OCI-LY7 (cell line): ENCODE results near the gene SEZ6L. TPM values are rescaled to one million over a fixed set of nuclear protein-coding genes. Genes with fewer than 3 reads are reported as not detected.
A peak's percentile ranks its signal among the peaks of the same experiment; 100 is the strongest.

Experiments
- BruUV-seq: library from RNA; stranded (reverse); fragments of 400-500 nt; replicated peaks from 2 replicates; lab custom pipeline; 2021; lab: Mats Ljungman, UMichigan
- CTCF ChIA-PET: fragments of 300-600 bp; sonication (Branson Sonifier 250); formaldehyde crosslinking; loops from one replicate; lab custom pipeline; 2022; ENCODE audit warnings: antibody characterized with exemption; ENCODE audit not compliant: unreplicated experiment; lab: Charles Lee
- POLR2A ChIA-PET: fragments of 300-600 bp; sonication (Branson Sonifier 250); formaldehyde crosslinking; loops from one replicate; lab custom pipeline; 2022; ENCODE audit warnings: antibody characterized with exemption; lab: Charles Lee
- DNase-seq: peaks from one replicate; pipeline ENCODE4 v3.0.0-alpha.2; 2015; ENCODE audit warnings: low spot score
- H2AFZ ChIP-seq: fragments of 200-600 bp; sonication (generic), shearing (Covaris generic); 2 replicates; pipeline ENCODE4 v1.6.1; 2014; ENCODE audit warnings: mild to moderate bottlenecking, antibody characterized with exemption, low read length, moderate library complexity
- H3K27ac ChIP-seq: fragments of 200-600 bp; sonication (generic); 2 replicates; pipeline ENCODE4 v1.5.1; 2014; ENCODE audit warnings: mixed run types, low read depth, mild to moderate bottlenecking, moderate library complexity, low read length, inconsistent platforms; ENCODE audit not compliant: poor library complexity, severe bottlenecking
- H3K36me3 ChIP-seq: fragments of 200-600 bp; sonication (generic); 2 replicates; pipeline ENCODE4 v1.6.1; 2014; ENCODE audit warnings: mild to moderate bottlenecking, antibody characterized with exemption, low read length, moderate library complexity, mixed read lengths; ENCODE audit not compliant: insufficient read depth
- H3K4me1 ChIP-seq: fragments of 200-600 bp; sonication (generic); 2 replicates; pipeline ENCODE4 v1.5.1; 2014; ENCODE audit warnings: mild to moderate bottlenecking, low read length; ENCODE audit not compliant: insufficient read depth, poor library complexity, severe bottlenecking
- H3K4me2 ChIP-seq: fragments of 200-600 bp; sonication (generic); 2 replicates; pipeline ENCODE4 v1.6.1; 2014; ENCODE audit warnings: mild to moderate bottlenecking, low read length
- H3K4me3 ChIP-seq: fragments of 200-600 bp; sonication (generic); 2 replicates; pipeline ENCODE4 v1.5.1; 2014; ENCODE audit warnings: mild to moderate bottlenecking, low read depth, low read length; ENCODE audit not compliant: poor library complexity, severe bottlenecking
- H3K79me2 ChIP-seq: fragments of 200-600 bp; sonication (generic); 2 replicates; pipeline ENCODE4 v1.6.1; 2016; ENCODE audit warnings: low read depth, mild to moderate bottlenecking, low read length, moderate library complexity, mixed read lengths; ENCODE audit not compliant: insufficient read depth
- H3K9me2 ChIP-seq: fragments of 200-600 bp; sonication (generic); 2 replicates; pipeline ENCODE4 v1.6.1; 2016; ENCODE audit warnings: mild to moderate bottlenecking, low read length, mixed read lengths; ENCODE audit not compliant: insufficient read depth
- H3K9me3 ChIP-seq: fragments of 200-600 bp; sonication (generic); 2 replicates; pipeline ENCODE4 v1.6.1; 2014; ENCODE audit warnings: mild to moderate bottlenecking, mixed run types, low read length, mixed read lengths
- H4K20me1 ChIP-seq: fragments of 200-600 bp; sonication (generic); 2 replicates; pipeline ENCODE4 v1.6.1; 2014; ENCODE audit warnings: mild to moderate bottlenecking, antibody characterized with exemption, low read length, moderate library complexity, mixed read lengths; ENCODE audit not compliant: insufficient read depth
- CTCF ChIP-seq: fragments of 200-600 bp; sonication (generic); conservative IDR thresholded peaks from 2 replicates; pipeline ENCODE4 v1.5.1; 2014; ENCODE audit warnings: mild to moderate bottlenecking, antibody characterized with exemption, low read length, moderate library complexity, mixed read lengths
- EZH2phosphoT487 ChIP-seq: fragments of 200-600 bp; sonication (generic); IDR thresholded peaks from 2 replicates; pipeline ENCODE4 v1.6.1; 2018; ENCODE audit warnings: low read depth, borderline replicate concordance, mild to moderate bottlenecking, mixed run types, antibody characterized with exemption, low read length, moderate library complexity, mixed read lengths
- intact Hi-C: fragments of 100-400 bp; cut with micrococcal nuclease; formaldehyde crosslinking; loops from one replicate; pipeline ENCODE4 v1.10.0; 2022; ENCODE audit not compliant: unreplicated experiment
- total RNA-seq, 2 experiments: library from RNA; depleted of rRNA in 1 of 2; stranded (reverse); fragments of >200 nt in 1 of 2; shearing (Covaris generic) in 1 of 2; gene quantifications; 2 replicates each; pipeline ENCODE4 v1.2.3, GENCODE V29; 2014 to 2022

SEZ6L gene
- total RNA-seq, 2 experiments from 2014 or later = not detected

GRCh38 chr22:26246552-26246951 is 77.3 kb downstream of the SEZ6L start:
- ChIA-PET POLR2A (no interaction called here), CTCF (no interaction called here)
- Histone ChIP-seq H3K79me2 (no peaks in the 10 kb centered on the region), H4K20me1 (no peaks in the 10 kb centered on the region), H3K9me2 (no peaks in the 10 kb centered on the region), H3K36me3 (no peaks in the 10 kb centered on the region), H3K27ac (no peak overlapping the region), H3K4me3 (no peak overlapping the region), H3K4me1 (no peaks in the 10 kb centered on the region), H3K9me3 (no peaks in the 10 kb centered on the region), H2AFZ (no peak overlapping the region), H3K4me2 (no peak overlapping the region)
- DNase-seq = no peak
- no TSS peak for BruUV-seq
- intact Hi-C loops = no loop called here
- TF ChIP-seq CTCF (no peak), EZH2phosphoT487 (no peak)

- no peak overlapping the region for H3K4me2 ChIP-seq
- no peak overlapping the region for H2AFZ ChIP-seq
- no peaks in the 10 kb centered on the region for H3K9me3 ChIP-seq
- H3K27ac ChIP-seq = no peak overlapping the region
- H3K36me3 ChIP-seq = no peaks in the 10 kb centered on the region
- no TSS peak for BruUV-seq
- POLR2A ChIA-PET = no interaction called here
- H3K79me2 ChIP-seq = no peaks in the 10 kb centered on the region
- intact Hi-C loops = no loop called here
- no peak for DNase-seq
- CTCF ChIA-PET = no interaction called here
- H3K4me3 ChIP-seq = no peak overlapping the region
- no peak for TF ChIP-seq EZH2phosphoT487
- TF ChIP-seq CTCF = no peak
- no peaks in the 10 kb centered on the region for H3K9me2 ChIP-seq
- H4K20me1 ChIP-seq = no peaks in the 10 kb centered on the region
- H3K4me1 ChIP-seq = no peaks in the 10 kb centered on the region
Measured at GRCh38 chr22:26251869-26252268, 82.6 kb downstream of the SEZ6L start.

GRCh38 chr22:26259510-26259909 is 90.2 kb downstream of the SEZ6L start:
- H3K4me3 ChIP-seq = no peak overlapping the region
- H2AFZ ChIP-seq = no peak overlapping the region
- no peak overlapping the region for H3K4me2 ChIP-seq
- intact Hi-C loops = no loop called here
- no peaks in the 10 kb centered on the region for H4K20me1 ChIP-seq
- DNase-seq = peak; percentile 36
- POLR2A ChIA-PET = interaction anchor here (1.2 kb wide), 1 partner anchor 124 kb away, joined by 3 read pairs; no protein-coding TSS in a partner anchor
- no peak overlapping the region for H3K27ac ChIP-seq
- H3K36me3 ChIP-seq = no peaks in the 10 kb centered on the region
- CTCF ChIA-PET = no interaction called here
- H3K9me3 ChIP-seq = no peaks in the 10 kb centered on the region
- no peaks in the 10 kb centered on the region for H3K4me1 ChIP-seq
- H3K79me2 ChIP-seq = no peaks in the 10 kb centered on the region
- no peak for TF ChIP-seq EZH2phosphoT487
- no peak for TF ChIP-seq CTCF
- no TSS peak for BruUV-seq
- H3K9me2 ChIP-seq = no peaks in the 10 kb centered on the region
